Bronchial epithelial cell (primary cell): Measurements from ENCODE around the gene MYBPH. TPM values are rescaled to one million over a fixed set of nuclear protein-coding genes. Genes with fewer than 3 reads are reported as not detected.

Source experiments
- DNase-seq: peaks from one replicate; pipeline ENCODE4 v3.0.0-alpha.2; 2010; ENCODE audit warnings: low read depth
- FAIRE-seq: peaks from 2 replicates; lab custom pipeline; 2011; peaks lifted over from hg19 to GRCh38; lab: Jason Lieb, UNC
- H3K27me3 ChIP-seq: 2 replicates; pipeline ENCODE4 v1.5.1; 2011; ENCODE audit warnings: low read length; ENCODE audit not compliant: control insufficient read depth, insufficient read depth
- H3K36me3 ChIP-seq: 2 replicates; pipeline ENCODE4 v1.5.1; 2011; ENCODE audit warnings: low read length; ENCODE audit not compliant: control insufficient read depth, insufficient read depth
- H3K4me3 ChIP-seq: 2 replicates; pipeline ENCODE4 v1.5.1; 2011; ENCODE audit warnings: mild to moderate bottlenecking, low read depth, low read length, control low read depth
- CTCF ChIP-seq: IDR thresholded peaks from 2 replicates; pipeline ENCODE4 v1.5.1; 2011; ENCODE audit warnings: mild to moderate bottlenecking, moderate library complexity, low read length, control low read depth, inconsistent platforms; ENCODE audit not compliant: insufficient read depth, severe bottlenecking
- total RNA-seq: library from RNA; depleted of rRNA; stranded (reverse); fragments of >200 nt; gene quantifications from 2 replicates; pipeline ENCODE4 v1.2.1, GENCODE V29; 2014

MYBPH gene
- total RNA-seq, 1 donor from 2014 or later = not detected

GRCh38 chr1:203161703-203162102 lies 13.9 kb downstream of the MYBPH start:
- no peak for TF ChIP-seq CTCF
- no peak for FAIRE-seq

GRCh38 chr1:203161175-203161574 lies 14.5 kb downstream of the MYBPH start:
- DNase-seq (no peak), FAIRE-seq (no peak)
- Histone ChIP-seq H3K27me3 (peaks cover 4% of the 10 kb centered on the region), H3K36me3 (no peaks in the 10 kb centered on the region), H3K4me3 (no peak overlapping the region)
- no peak for TF ChIP-seq CTCF

More at GRCh38 chr1:203161703-203162102, 13.9 kb downstream of the MYBPH start:
- no peak overlapping the region for H3K4me3 ChIP-seq
- H3K27me3 ChIP-seq = peaks cover 4% of the 10 kb centered on the region
- no peak for DNase-seq
- H3K36me3 ChIP-seq = no peaks in the 10 kb centered on the region

- Histone ChIP-seq H3K27me3 (peaks cover 4% of the 10 kb centered on the region), H3K36me3 (no peaks in the 10 kb centered on the region), H3K4me3 (no peak overlapping the region)
- TF ChIP-seq CTCF = no peak
- no peak for DNase-seq
- FAIRE-seq = no peak
Measured at GRCh38 chr1:203159844-203160243, 15.8 kb downstream of the MYBPH start.

- FAIRE-seq = no peak
- H3K27me3 ChIP-seq = peaks cover 2% of the 10 kb centered on the region
Measured at GRCh38 chr1:203158960-203159665, 16.5 kb downstream of the MYBPH start.

GRCh38 chr1:203158423-203158822 lies 17.2 kb downstream of the MYBPH start:
- no peak for TF ChIP-seq CTCF
- H3K4me3 ChIP-seq = no peak overlapping the region
- no peaks in the 10 kb centered on the region for H3K27me3 ChIP-seq
- no peak for DNase-seq
- FAIRE-seq = no peak
- no peaks in the 10 kb centered on the region for H3K36me3 ChIP-seq

More at GRCh38 chr1:203158960-203159665, 16.5 kb downstream of the MYBPH start:
- DNase-seq = no peak
- H3K4me3 ChIP-seq = no peak overlapping the region
- H3K36me3 ChIP-seq = no peaks in the 10 kb centered on the region
- no peak for TF ChIP-seq CTCF

- Histone ChIP-seq H3K36me3 (no peaks in the 10 kb centered on the region), H3K27me3 (no peaks in the 10 kb centered on the region), H3K4me3 (no peak overlapping the region)
- TF ChIP-seq CTCF = no peak
- FAIRE-seq = no peak
- DNase-seq = no peak
Measured at GRCh38 chr1:203156280-203156679, 19.3 kb downstream of the MYBPH start.
